Measurements from ENCODE around the gene CSAD. TPM values are rescaled to one million over a fixed set of nuclear protein-coding genes. Genes with fewer than 3 reads are reported as not detected.
A peak's percentile ranks its signal among the peaks of the same experiment; 100 is the strongest.

Gene CSAD
- total and polyA plus RNA-seq, 4 donors: 21.7 to 48.8 (median 33.3) TPM

GRCh38 chr12:53115891-53116648 is 64.7 kb downstream of the CSAD start:
- WGBS, 2 donors: 93 to 95% methylated on average over 8 of the region's 8 CpGs

DNA sequence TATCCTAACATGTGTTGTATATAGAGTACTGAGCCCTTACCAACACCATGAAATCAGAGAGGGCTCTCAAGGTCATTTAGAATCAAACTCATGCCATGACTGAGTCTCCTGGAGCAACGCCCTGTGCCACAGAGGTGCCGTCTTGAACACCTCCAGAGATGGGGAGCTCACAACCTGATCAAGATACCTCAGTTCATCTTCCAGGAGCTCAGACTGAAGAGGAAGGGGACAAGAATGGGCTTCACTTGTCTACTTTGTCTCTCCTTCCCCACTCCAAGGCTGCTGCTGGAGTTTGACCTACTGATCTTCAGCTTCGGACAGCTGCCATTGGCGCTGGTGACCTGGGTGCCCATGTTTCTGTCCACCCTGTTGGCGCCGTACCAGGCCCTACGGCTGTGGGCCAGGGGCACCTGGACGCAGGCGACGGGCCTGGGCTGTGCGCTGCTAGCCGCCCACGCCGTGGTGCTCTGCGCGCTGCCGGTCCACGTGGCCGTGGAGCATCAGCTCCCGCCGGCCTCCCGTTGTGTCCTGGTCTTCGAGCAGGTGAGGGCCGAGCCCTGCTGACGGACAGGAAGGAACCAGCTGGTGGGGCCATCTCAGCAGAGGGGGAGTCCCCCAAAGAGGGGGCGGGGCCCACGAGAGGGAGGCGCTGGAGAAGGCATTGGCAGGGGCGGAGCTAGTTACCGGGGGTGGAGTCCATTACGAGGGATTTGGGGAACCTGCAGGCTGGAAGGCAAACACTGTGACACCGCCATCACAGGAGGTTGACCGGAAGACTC is 65.4 kb downstream of the CSAD start:
- TF ChIP-seq, protein P1, sequence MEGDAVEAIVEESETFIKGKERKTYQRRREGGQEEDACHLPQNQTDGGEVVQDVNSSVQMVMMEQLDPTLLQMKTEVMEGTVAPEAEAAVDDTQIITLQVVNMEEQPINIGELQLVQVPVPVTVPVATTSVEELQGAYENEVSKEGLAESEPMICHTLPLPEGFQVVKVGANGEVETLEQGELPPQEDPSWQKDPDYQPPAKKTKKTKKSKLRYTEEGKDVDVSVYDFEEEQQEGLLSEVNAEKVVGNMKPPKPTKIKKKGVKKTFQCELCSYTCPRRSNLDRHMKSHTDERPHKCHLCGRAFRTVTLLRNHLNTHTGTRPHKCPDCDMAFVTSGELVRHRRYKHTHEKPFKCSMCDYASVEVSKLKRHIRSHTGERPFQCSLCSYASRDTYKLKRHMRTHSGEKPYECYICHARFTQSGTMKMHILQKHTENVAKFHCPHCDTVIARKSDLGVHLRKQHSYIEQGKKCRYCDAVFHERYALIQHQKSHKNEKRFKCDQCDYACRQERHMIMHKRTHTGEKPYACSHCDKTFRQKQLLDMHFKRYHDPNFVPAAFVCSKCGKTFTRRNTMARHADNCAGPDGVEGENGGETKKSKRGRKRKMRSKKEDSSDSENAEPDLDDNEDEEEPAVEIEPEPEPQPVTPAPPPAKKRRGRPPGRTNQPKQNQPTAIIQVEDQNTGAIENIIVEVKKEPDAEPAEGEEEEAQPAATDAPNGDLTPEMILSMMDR (IDR thresholded peaks at IDR 0.05; ENCODE audit: control extremely low read depth, extremely low read depth): no peak
- Histone ChIP-seq H3K27ac (ENCODE audit: low read depth in 1 of 2, low read length in 1 of 2) (no peak overlapping the region), H3K9me3 (ENCODE audit: control insufficient read depth in 4 of 4, insufficient read depth in 3 of 4, low read length in 3 of 4) (no peaks in the 10 kb centered on the region), H3K4me3 (no peak overlapping the region), H3K27me3 (ENCODE audit: control insufficient read depth in 3 of 3, insufficient read depth in 3 of 3, low read length in 2 of 3) (no peaks in the 10 kb centered on the region), H3K36me3 (ENCODE audit: control insufficient read depth in 4 of 4, insufficient read depth in 4 of 4, low read length in 4 of 4) (no peaks in the 10 kb centered on the region), H3K4me1 (ENCODE audit: control insufficient read depth in 5 of 5, insufficient read depth in 5 of 5, low read length in 5 of 5) (peaks cover 0 to 8% (median 0%) of the 10 kb centered on the region in 5 donors), H3K9ac (ENCODE audit: insufficient read depth in 1 of 2, low read length in 2 of 2) (no peak overlapping the region)
- 87 to 90% methylated on average over 33 of the region's 33 CpGs for WGBS, 2 donors
- DNase-seq (no peak), ATAC-seq (ENCODE audit: insufficient read depth, low FRiP score) (no peak)

More at GRCh38 chr12:53115891-53116648, 64.7 kb downstream of the CSAD start:
- H3K9ac ChIP-seq (ENCODE audit: insufficient read depth in 1 of 2, low read length in 2 of 2): no peak overlapping the region
- DNase-seq: no peak
- H3K9me3 ChIP-seq (ENCODE audit: control insufficient read depth in 4 of 4, insufficient read depth in 3 of 4, low read length in 3 of 4): no peaks in the 10 kb centered on the region
- H3K36me3 ChIP-seq (ENCODE audit: control insufficient read depth in 4 of 4, insufficient read depth in 4 of 4, low read length in 4 of 4): no peaks in the 10 kb centered on the region
- no peak overlapping the region for H3K27ac ChIP-seq (ENCODE audit: low read depth in 1 of 2, low read length in 1 of 2)
- TF ChIP-seq, protein P1 (IDR thresholded peaks at IDR 0.05; ENCODE audit: control extremely low read depth, extremely low read depth): no peak
- H3K4me3 ChIP-seq: no peak overlapping the region
- peak; percentile 69 for ATAC-seq (ENCODE audit: insufficient read depth, low FRiP score)
- peaks cover 0 to 8% (median 0%) of the 10 kb centered on the region in 5 donors for H3K4me1 ChIP-seq (ENCODE audit: control insufficient read depth in 5 of 5, insufficient read depth in 5 of 5, low read length in 5 of 5)
- no peaks in the 10 kb centered on the region for H3K27me3 ChIP-seq (ENCODE audit: control insufficient read depth in 3 of 3, insufficient read depth in 3 of 3, low read length in 2 of 3)

DNA sequence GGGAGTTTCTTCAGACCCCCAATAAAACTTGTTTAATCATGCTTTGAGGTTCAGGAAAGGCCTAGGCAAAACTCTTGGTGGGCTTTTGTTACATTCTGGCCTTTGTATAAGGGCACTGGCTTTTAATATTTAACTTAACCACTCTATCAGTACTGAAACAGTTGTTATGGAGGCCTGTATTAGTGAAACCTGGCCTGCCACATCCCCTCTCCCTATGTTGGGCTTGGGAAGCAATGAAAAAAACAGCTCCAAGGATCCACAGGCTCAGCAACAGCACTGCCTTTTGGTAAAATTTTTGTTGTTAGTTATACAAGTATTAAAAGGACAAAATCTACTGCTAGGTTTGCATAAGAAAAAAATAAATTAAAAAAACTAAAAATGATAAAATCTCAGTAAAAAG is 66.8 kb downstream of the CSAD start:
- Histone ChIP-seq H3K4me1 (ENCODE audit: control insufficient read depth in 5 of 5, insufficient read depth in 5 of 5, low read length in 5 of 5) (peaks cover 0 to 8% (median 0%) of the 10 kb centered on the region in 5 donors), H3K36me3 (ENCODE audit: control insufficient read depth in 4 of 4, insufficient read depth in 4 of 4, low read length in 4 of 4) (no peaks in the 10 kb centered on the region), H3K9me3 (ENCODE audit: control insufficient read depth in 4 of 4, insufficient read depth in 3 of 4, low read length in 3 of 4) (no peaks in the 10 kb centered on the region), H3K9ac (ENCODE audit: insufficient read depth in 1 of 2, low read length in 2 of 2) (no peak overlapping the region), H3K27ac (ENCODE audit: low read depth in 1 of 2, low read length in 1 of 2) (no peak overlapping the region), H3K27me3 (ENCODE audit: control insufficient read depth in 3 of 3, insufficient read depth in 3 of 3, low read length in 2 of 3) (no peaks in the 10 kb centered on the region), H3K4me3 (no peak overlapping the region)
- TF ChIP-seq, protein P1 (IDR thresholded peaks at IDR 0.05; ENCODE audit: control extremely low read depth, extremely low read depth): no peak
- ATAC-seq (ENCODE audit: insufficient read depth, low FRiP score) (no peak), DNase-seq (no peak)

All from lung (tissue), 12 donors.